GM15510 (cell line): Measurements from ENCODE around the gene CALB2.

Experiments used
- POLR2A ChIP-seq: IDR thresholded peaks from 3 replicates; pipeline ENCODE4 v1.6.1; 2011; ENCODE audit warnings: borderline replicate concordance; ENCODE audit not compliant: insufficient read length; ENCODE audit errors: extremely low read depth

The CALB2 gene

GRCh38 chr16:71371237-71371636, 12.7 kb downstream of the CALB2 start:
- TF ChIP-seq POLR2A, result no peak

GRCh38 chr16:71373073-71373472, 14.6 kb downstream of the CALB2 start:
- no peak for TF ChIP-seq POLR2A

- no peak for TF ChIP-seq POLR2A
Observed at GRCh38 chr16:71376465-71377157, 18.1 kb downstream of the CALB2 start.

- TF ChIP-seq POLR2A, result no peak
Observed at GRCh38 chr16:71379711-71380110, 21.2 kb downstream of the CALB2 start.

GRCh38 chr16:71380831-71381230, 22.3 kb downstream of the CALB2 start:
- TF ChIP-seq POLR2A, result no peak

GRCh38 chr16:71383054-71383773, 24.7 kb downstream of the CALB2 start:
- TF ChIP-seq POLR2A, result no peak

- TF ChIP-seq POLR2A, result no peak
Observed at GRCh38 chr16:71384073-71384724, 25.7 kb downstream of the CALB2 start.

GRCh38 chr16:71387045-71387871, 28.7 kb downstream of the CALB2 start:
- TF ChIP-seq POLR2A, result no peak

- TF ChIP-seq POLR2A, result no peak
Observed at GRCh38 chr16:71389330-71389729, 30.8 kb downstream of the CALB2 start.

GRCh38 chr16:71396594-71396993, 38.1 kb downstream of the CALB2 start:
- TF ChIP-seq POLR2A, result no peak

GRCh38 chr16:71399801-71400563, 41.5 kb downstream of the CALB2 start:
- TF ChIP-seq POLR2A, result no peak

GRCh38 chr16:71402007-71402406, 43.5 kb downstream of the CALB2 start:
- TF ChIP-seq POLR2A, result no peak

GRCh38 chr16:71402674-71403073, 44.2 kb downstream of the CALB2 start:
- no peak for TF ChIP-seq POLR2A

GRCh38 chr16:71404364-71404763, 45.8 kb downstream of the CALB2 start:
- TF ChIP-seq POLR2A, result no peak
